ENCODE measurements around the gene GSK3B.
"Not testable (repeated sequence)": the region's sequence is repeated elsewhere in the genome, so short reads cannot be mapped to it uniquely, and the experiment has no call there.

- TF ChIP-seq CTCF, POLR2A, POLR2AphosphoS5 (IDR thresholded peaks at IDR 0.05): not testable (repeated sequence)
Observed at GRCh38 chr3:120051570-120051969, 42.7 kb downstream of the GSK3B start.

Measured in stomach (tissue), 4 donors.